ENCODE measurements around the gene CABLES2.

CABLES2 gene

DNA sequence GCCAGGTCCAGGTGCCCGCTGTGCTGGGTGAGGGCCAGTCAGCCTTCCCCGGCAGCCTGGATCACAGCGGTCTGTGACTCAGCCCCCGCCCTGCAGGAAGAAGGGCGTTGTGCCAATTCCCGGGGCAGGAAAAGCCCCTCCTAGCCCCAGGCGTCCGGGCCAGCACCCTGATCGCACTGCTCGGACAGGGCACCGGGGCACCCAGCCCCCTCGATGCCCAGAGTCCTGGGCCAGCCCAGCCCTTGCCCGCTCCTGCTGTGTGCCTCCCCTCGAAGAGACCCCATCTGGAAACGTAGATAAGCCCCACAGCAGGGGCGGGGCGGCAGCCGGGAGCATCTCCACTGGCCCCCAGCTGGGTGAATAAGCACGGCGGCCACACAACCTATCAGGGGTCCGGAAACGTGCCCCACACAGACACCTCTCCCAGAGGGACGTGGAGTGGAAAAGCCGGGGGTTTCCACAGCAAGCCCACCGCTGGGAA is 49.9 kb downstream of the CABLES2 start:
- Histone ChIP-seq H3K9me3 (ENCODE audit: control insufficient read depth, low read length) (no peaks in the 10 kb centered on the region), H3K9ac (ENCODE audit: low read length) (peak overlapping the region; percentile 67), H3K36me3 (ENCODE audit: control insufficient read depth, insufficient read depth, low read length, severe bottlenecking) (no peaks in the 10 kb centered on the region), H3K4me3 (ENCODE audit: low read length) (peak overlapping the region; percentile 50), H3K4me1 (ENCODE audit: control insufficient read depth, insufficient read depth, low read length) (peaks cover 45% of the 10 kb centered on the region), H3K27me3 (replicated peaks; ENCODE audit: control insufficient read depth, insufficient read depth, low read length) (no peaks in the 10 kb centered on the region)
- DNase-seq (ENCODE audit: low read depth): peak; percentile 47

GRCh38 chr20:62356589-62357186 is 50.4 kb downstream of the CABLES2 start:
- Histone ChIP-seq H3K36me3 (ENCODE audit: control insufficient read depth, insufficient read depth, low read length, severe bottlenecking) (no peaks in the 10 kb centered on the region), H3K9ac (ENCODE audit: low read length) (peak overlapping the region; percentile 67), H3K9me3 (ENCODE audit: control insufficient read depth, low read length) (no peaks in the 10 kb centered on the region), H3K4me3 (ENCODE audit: low read length) (peak overlapping the region; percentile 50), H3K27me3 (replicated peaks; ENCODE audit: control insufficient read depth, insufficient read depth, low read length) (no peaks in the 10 kb centered on the region), H3K4me1 (ENCODE audit: control insufficient read depth, insufficient read depth, low read length) (peaks cover 45% of the 10 kb centered on the region)
- no peak for DNase-seq (ENCODE audit: low read depth)

- H3K9me3 ChIP-seq (ENCODE audit: control insufficient read depth, low read length): no peaks in the 10 kb centered on the region
- peaks cover 45% of the 10 kb centered on the region for H3K4me1 ChIP-seq (ENCODE audit: control insufficient read depth, insufficient read depth, low read length)
- peak overlapping the region; percentile 67 for H3K9ac ChIP-seq (ENCODE audit: low read length)
- DNase-seq (ENCODE audit: low read depth): no peak
- no peaks in the 10 kb centered on the region for H3K27me3 ChIP-seq (replicated peaks; ENCODE audit: control insufficient read depth, insufficient read depth, low read length)
- H3K36me3 ChIP-seq (ENCODE audit: control insufficient read depth, insufficient read depth, low read length, severe bottlenecking): no peaks in the 10 kb centered on the region
- H3K4me3 ChIP-seq (ENCODE audit: low read length): peak overlapping the region; percentile 50
These were observed 51.1 kb downstream of the CABLES2 start for GRCh38 chr20:62355878-62356588.

- Histone ChIP-seq H3K9ac (ENCODE audit: low read length) (peak overlapping the region; percentile 67), H3K27me3 (replicated peaks; ENCODE audit: control insufficient read depth, insufficient read depth, low read length) (no peaks in the 10 kb centered on the region), H3K4me1 (ENCODE audit: control insufficient read depth, insufficient read depth, low read length) (peaks cover 45% of the 10 kb centered on the region), H3K36me3 (ENCODE audit: control insufficient read depth, insufficient read depth, low read length, severe bottlenecking) (no peaks in the 10 kb centered on the region), H3K4me3 (ENCODE audit: low read length) (peak overlapping the region; percentile 50), H3K9me3 (ENCODE audit: control insufficient read depth, low read length) (no peaks in the 10 kb centered on the region)
- no peak for DNase-seq (ENCODE audit: low read depth)
These were observed 51.6 kb downstream of the CABLES2 start for GRCh38 chr20:62355516-62355877.

DNA sequence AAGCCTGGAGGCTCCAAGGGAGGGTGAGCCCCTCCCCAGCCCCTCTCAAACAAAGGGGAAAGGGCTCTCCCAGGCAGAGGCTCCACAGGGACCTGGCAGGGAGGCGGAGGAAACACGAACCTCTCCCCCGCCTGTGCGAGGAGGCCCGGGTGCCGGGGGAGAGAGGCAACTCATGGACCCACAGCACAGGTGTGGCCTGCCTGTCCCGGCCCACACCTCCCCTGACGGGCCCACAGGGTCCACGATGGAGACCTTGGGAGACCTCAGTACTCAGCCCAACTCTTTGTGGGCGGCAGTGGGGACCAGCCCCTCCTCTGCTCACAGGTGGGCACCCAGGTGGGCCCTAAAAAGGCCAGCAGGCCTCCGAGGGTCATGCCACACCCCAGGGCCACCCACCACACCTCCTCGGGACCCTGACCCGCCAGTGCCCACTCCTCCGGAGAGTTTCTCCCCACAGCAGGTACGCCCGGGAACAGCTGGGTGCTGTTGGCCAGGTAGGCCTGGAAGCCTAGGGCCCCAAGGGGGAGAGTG is 52.2 kb downstream of the CABLES2 start:
- peak overlapping the region; percentile 50 for H3K4me3 ChIP-seq (ENCODE audit: low read length)
- H3K27me3 ChIP-seq (replicated peaks; ENCODE audit: control insufficient read depth, insufficient read depth, low read length): no peaks in the 10 kb centered on the region
- peak overlapping the region; percentile 67 for H3K9ac ChIP-seq (ENCODE audit: low read length)
- no peak for DNase-seq (ENCODE audit: low read depth)
- H3K36me3 ChIP-seq (ENCODE audit: control insufficient read depth, insufficient read depth, low read length, severe bottlenecking): no peaks in the 10 kb centered on the region
- peaks cover 45% of the 10 kb centered on the region for H3K4me1 ChIP-seq (ENCODE audit: control insufficient read depth, insufficient read depth, low read length)
- no peaks in the 10 kb centered on the region for H3K9me3 ChIP-seq (ENCODE audit: control insufficient read depth, low read length)

DNA sequence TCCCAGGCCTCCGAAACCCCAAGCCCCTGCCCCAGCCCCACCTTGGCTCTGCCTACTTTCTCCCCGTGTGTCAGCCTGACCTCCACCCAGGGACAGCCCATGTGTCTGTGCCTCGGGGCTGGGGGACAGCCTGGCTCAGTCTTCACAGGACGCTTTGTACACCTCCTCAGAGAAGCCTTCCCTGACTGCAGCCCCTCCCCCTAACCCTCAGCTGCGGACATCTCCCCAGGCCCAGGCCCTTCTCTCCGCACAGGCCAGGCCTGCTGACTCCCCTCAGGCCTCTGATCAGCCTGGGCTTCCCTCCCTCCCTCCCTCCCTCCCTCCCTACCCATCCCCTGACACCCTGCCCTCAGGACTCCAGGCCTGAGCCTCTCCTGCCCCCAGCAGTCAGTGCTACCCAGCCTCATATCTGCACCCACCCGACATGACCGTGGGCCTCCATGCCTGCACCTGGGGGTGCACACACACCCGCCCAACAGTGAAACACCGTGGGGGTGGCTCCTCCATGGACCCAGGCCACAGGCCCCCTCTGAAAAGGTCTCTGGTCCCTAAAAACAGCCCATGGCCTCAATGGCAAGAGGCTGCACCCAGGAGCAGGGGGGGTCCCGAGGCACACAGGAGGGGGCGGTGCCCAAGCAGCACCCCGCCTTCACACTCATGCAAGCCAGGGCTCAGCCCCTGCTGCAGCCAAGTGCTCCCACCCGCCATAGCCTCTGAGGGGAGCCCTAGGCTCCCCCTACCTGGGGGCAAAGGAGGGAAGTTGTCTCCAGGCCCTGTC is 52.9 kb downstream of the CABLES2 start:
- Histone ChIP-seq H3K27me3 (replicated peaks; ENCODE audit: control insufficient read depth, insufficient read depth, low read length) (no peaks in the 10 kb centered on the region), H3K4me1 (ENCODE audit: control insufficient read depth, insufficient read depth, low read length) (peaks cover 43% of the 10 kb centered on the region), H3K4me3 (ENCODE audit: low read length) (no peak overlapping the region), H3K36me3 (ENCODE audit: control insufficient read depth, insufficient read depth, low read length, severe bottlenecking) (no peaks in the 10 kb centered on the region), H3K9me3 (ENCODE audit: control insufficient read depth, low read length) (no peaks in the 10 kb centered on the region), H3K9ac (ENCODE audit: low read length) (no peak overlapping the region)
- no peak for DNase-seq (ENCODE audit: low read depth)

DNA sequence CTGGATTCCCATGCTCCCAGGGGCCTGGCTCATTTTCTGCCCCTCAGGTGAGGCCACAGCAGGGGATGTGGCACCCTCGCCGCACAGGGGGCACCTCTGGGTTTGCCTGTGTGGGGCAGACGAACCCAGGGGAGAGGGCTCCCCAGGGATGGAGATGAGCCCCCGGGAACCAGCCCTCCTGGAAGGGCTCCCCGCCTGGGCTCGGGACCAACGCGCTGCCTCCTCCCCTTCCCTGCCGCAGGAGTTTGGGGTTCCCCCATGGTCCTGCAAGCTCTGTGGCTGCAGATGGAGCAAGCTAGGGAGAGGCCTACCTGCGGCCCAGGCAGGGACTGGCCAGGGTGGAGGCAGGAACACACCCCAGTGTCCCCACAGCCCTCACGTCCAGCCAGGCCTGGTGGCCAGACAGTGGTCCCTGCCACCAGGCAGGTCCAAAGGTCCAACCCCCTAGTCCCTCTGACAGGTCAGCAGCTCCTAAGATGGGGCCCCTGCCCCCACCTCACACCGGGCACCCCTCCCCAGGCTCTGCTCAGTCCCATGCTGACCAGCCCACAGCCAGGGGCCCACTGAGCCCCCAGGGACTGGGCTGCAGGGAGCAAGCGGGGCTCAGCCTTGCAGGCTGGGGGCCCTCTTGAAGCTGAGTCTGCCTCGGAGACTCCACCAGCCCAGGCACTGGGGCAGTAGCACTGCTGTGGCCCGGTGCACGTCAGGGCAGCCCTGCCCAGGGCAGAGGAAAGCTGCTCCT is 53.6 kb downstream of the CABLES2 start:
- Histone ChIP-seq H3K9ac (ENCODE audit: low read length) (no peak overlapping the region), H3K27me3 (replicated peaks; ENCODE audit: control insufficient read depth, insufficient read depth, low read length) (no peaks in the 10 kb centered on the region), H3K4me1 (ENCODE audit: control insufficient read depth, insufficient read depth, low read length) (peaks cover 37% of the 10 kb centered on the region), H3K36me3 (ENCODE audit: control insufficient read depth, insufficient read depth, low read length, severe bottlenecking) (no peaks in the 10 kb centered on the region), H3K9me3 (ENCODE audit: control insufficient read depth, low read length) (peaks cover 3% of the 10 kb centered on the region), H3K4me3 (ENCODE audit: low read length) (no peak overlapping the region)
- DNase-seq (ENCODE audit: low read depth): no peak

DNA sequence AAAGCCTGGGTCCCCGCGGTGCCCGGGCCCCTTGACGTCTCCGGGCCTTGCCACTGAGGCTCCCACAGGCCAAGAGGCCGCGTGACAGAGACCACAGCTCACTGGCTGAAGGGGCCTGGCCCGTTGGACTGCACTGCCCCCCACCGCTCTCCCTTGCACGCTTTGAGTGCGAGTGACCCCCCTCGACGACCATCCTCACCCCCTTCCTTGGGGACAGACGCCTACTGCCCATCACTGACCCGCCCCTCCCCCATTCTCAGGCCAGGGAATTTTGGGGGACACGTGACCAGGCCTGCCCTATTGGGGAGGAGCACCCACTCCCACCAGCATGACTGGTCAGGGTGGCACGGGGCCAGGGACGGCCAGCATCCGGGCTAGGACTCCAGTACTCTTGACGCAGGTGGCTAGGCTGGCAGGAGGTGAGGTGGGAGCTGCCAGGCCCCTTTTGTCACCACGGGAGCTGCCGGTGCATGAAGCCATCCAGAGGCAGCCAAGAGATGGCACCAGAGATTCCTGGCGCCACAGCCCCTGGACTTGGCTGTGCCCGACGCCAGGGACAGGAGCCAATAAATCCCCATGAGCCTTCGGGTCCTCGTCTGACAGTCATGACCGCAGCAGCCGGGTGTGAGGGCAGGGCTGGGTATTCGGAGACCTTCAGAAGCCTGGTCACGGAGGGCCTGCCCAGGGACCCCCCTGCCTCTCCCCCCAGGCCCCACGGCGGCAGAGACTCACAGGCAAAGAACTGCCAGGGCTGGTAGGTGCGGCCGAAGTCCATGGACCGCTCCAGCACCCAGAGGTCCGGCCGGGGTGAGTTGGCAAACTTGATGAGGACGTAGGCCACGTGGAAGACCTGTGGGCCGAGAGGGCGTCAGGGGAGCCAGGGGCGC is 54.4 kb downstream of the CABLES2 start:
- no peaks in the 10 kb centered on the region for H3K27me3 ChIP-seq (replicated peaks; ENCODE audit: control insufficient read depth, insufficient read depth, low read length)
- no peak overlapping the region for H3K4me3 ChIP-seq (ENCODE audit: low read length)
- peaks cover 3% of the 10 kb centered on the region for H3K9me3 ChIP-seq (ENCODE audit: control insufficient read depth, low read length)
- H3K36me3 ChIP-seq (ENCODE audit: control insufficient read depth, insufficient read depth, low read length, severe bottlenecking): no peaks in the 10 kb centered on the region
- DNase-seq (ENCODE audit: low read depth): no peak
- H3K9ac ChIP-seq (ENCODE audit: low read length): no peak overlapping the region
- H3K4me1 ChIP-seq (ENCODE audit: control insufficient read depth, insufficient read depth, low read length): peaks cover 29% of the 10 kb centered on the region

DNA sequence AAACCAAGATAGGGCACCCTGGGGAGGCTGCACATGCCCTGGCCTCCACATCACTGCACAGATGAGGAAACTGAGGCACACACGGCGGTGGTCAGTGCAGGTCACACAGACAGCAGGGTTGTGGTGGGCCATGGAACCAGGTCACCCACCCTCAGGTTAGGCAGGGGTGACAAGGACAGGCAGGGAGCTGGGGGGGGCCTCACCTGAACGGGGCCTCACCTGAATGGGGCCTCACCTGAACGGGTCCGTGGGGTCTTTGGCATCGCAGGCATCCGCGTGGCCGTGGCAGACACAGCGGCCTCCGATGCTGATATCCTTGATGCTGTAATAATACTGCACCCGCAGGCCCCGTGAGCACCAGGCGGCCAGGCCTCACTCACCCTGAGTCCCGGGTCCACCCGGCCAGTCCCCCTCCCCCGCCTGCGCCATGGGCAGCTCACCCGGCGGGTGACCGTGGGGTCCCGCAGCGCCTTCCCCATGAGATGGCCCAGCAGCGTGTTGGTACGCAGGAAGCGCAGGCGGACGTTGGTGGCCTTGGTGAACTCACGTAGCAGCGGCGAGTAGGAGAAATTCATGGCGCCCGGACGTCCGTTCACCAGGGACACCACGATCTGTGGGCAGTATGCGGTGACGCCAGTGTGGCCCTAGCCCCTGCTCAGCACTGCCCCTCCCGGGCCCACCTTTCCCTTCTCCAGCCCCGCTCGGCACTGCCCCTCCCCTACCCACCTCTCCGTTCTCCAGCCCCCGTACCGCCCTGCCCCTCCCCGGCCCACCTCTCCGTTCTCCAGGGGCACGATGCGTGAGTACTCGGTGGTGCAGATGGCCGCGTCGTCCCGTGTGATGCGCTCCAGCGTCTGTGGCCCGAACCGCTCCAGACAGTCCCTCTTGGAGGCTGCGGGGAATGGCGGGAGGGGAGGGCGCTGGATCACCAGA is 55.4 kb downstream of the CABLES2 start:
- no peaks in the 10 kb centered on the region for H3K27me3 ChIP-seq (replicated peaks; ENCODE audit: control insufficient read depth, insufficient read depth, low read length)
- H3K4me3 ChIP-seq (ENCODE audit: low read length): no peak overlapping the region
- DNase-seq (ENCODE audit: low read depth): no peak
- H3K9me3 ChIP-seq (ENCODE audit: control insufficient read depth, low read length): peaks cover 3% of the 10 kb centered on the region
- no peak overlapping the region for H3K9ac ChIP-seq (ENCODE audit: low read length)
- H3K36me3 ChIP-seq (ENCODE audit: control insufficient read depth, insufficient read depth, low read length, severe bottlenecking): no peaks in the 10 kb centered on the region
- H3K4me1 ChIP-seq (ENCODE audit: control insufficient read depth, insufficient read depth, low read length): peaks cover 20% of the 10 kb centered on the region
